H1 (cell line): ENCODE measurements around the gene NRXN3.

Source experiments
- CHD2 ChIP-seq: IDR thresholded peaks from 2 replicates; pipeline ENCODE4 v1.6.1; 2012; ENCODE audit warnings: low read length, improper control_type of control experiment
- CREB1 ChIP-seq: IDR thresholded peaks from 2 replicates; pipeline ENCODE4 v1.6.1; 2012; ENCODE audit warnings: inconsistent platforms
- EZH2 ChIP-seq: fragments of 200-600 bp; sonication (generic); IDR thresholded peaks from 2 replicates; pipeline ENCODE4 v1.7.1; 2012; ENCODE audit warnings: low read depth, mild to moderate bottlenecking, moderate library complexity, low read length, inconsistent platforms; ENCODE audit not compliant: severe bottlenecking
- KDM1A ChIP-seq: fragments of 200-600, 300-600 bp; sonication (generic); IDR thresholded peaks from 2 replicates; pipeline ENCODE4 v1.7.1; 2016; ENCODE audit warnings: mild to moderate bottlenecking, low read length, borderline replicate concordance
- NANOG ChIP-seq: IDR thresholded peaks from 2 replicates; pipeline ENCODE4 v1.6.1; 2011; ENCODE audit warnings: low read length, low read depth, mild to moderate bottlenecking, inconsistent platforms; ENCODE audit not compliant: insufficient read depth, poor library complexity, severe bottlenecking
- PHF8 ChIP-seq: fragments of 200-600 bp; sonication (generic); conservative IDR thresholded peaks from 2 replicates; pipeline ENCODE4 v1.7.1; 2012; ENCODE audit warnings: low read depth, mild to moderate bottlenecking, inconsistent platforms, low read length, moderate library complexity
- POLR2A ChIP-seq, 2 experiments: IDR thresholded peaks; 1 replicate in 1 of 2; 2 replicates in 1 of 2; pipeline ENCODE4 v1.6.1; 2011; ENCODE audit warnings: low read depth in 2 of 2, low read length in 2 of 2, mild to moderate bottlenecking in 2 of 2; ENCODE audit errors: control extremely low read depth in 1 of 2
- POLR2AphosphoS5 ChIP-seq: IDR thresholded peaks from 2 replicates; pipeline ENCODE4 v1.6.1; 2011; ENCODE audit warnings: low read depth, low read length
- RXRA ChIP-seq: IDR thresholded peaks from 2 replicates; pipeline ENCODE4 v1.6.1; 2011; ENCODE audit warnings: low read depth, mild to moderate bottlenecking, low read length, moderate library complexity; ENCODE audit not compliant: insufficient read depth
- SP1 ChIP-seq: IDR thresholded peaks from 2 replicates; pipeline ENCODE4 v1.6.1; 2011; ENCODE audit warnings: low read depth, low read length

DNA sequence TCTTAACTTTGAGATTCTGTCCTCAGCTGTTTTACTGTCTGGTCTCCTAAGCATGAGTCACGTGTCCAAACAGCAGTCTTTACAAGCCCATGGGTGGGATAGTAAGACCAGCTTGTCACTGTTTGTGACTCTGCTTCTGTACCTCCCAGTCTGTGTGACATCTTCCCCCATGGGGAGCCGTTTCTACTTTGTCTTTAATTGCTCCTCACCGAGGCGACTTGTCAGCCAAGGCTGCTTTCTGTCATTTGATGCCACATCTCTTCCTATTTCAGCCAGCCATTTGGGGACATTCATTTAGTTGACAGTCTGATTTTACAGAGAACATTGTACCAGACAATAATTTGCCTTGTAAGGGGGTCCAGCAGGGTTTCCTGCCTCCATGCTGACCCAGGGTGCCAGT lies 534.8 kb downstream of the NRXN3 start:
- no peak for TF ChIP-seq KDM1A
- no peak for TF ChIP-seq CHD2
- no peak for TF ChIP-seq NANOG
- no peak for TF ChIP-seq SP1
- TF ChIP-seq RXRA = no peak
- TF ChIP-seq PHF8 = no peak
- TF ChIP-seq POLR2AphosphoS5 = no peak
- no peak for TF ChIP-seq POLR2A (IDR thresholded peaks at IDR 0.05; ENCODE audit: control extremely low read depth in 1 of 2, low read depth in 2 of 2, low read length in 2 of 2)
- no peak for TF ChIP-seq EZH2
- no peak for TF ChIP-seq CREB1
